ENCODE measurements around the gene CD63. TPM values are rescaled to one million over a fixed set of nuclear protein-coding genes. Genes with fewer than 3 reads are reported as not detected.

Gene CD63
- total RNA-seq, 1 experiment from 2014 or later = 581 TPM

GRCh38 chr12:55687746-55688145, 41.1 kb downstream of the CD63 start:
- peaks cover 2 to 3% of the 10 kb centered on the region in 2 experiments for H3K4me1 Mint-ChIP-seq

More at GRCh38 chr12:55687746-55688145, 41.1 kb downstream of the CD63 start:
- Histone ChIP-seq H2BK20ac (ENCODE audit: low read depth, low read length, poor library complexity, severe bottlenecking) (no peak overlapping the region), H3K4ac (ENCODE audit: low read depth, low read length) (no peak overlapping the region), H3K4me2 (ENCODE audit: insufficient read depth, insufficient read length, low read length) (no peak overlapping the region), H3K27ac (ENCODE audit: insufficient read length, low read depth, low read length) (no peak overlapping the region), H3K23ac (ENCODE audit: insufficient read length, low read depth, low read length) (no peak overlapping the region), H2BK120ac (ENCODE audit: low read depth, low read length, poor library complexity, severe bottlenecking) (no peak overlapping the region), H2AK5ac (ENCODE audit: insufficient read length, low read length) (no peak overlapping the region), H4K91ac (ENCODE audit: insufficient read length, low read depth, low read length) (no peak overlapping the region), H3K79me2 (ENCODE audit: insufficient read depth, low read length) (no peaks in the 10 kb centered on the region), H3K4me1 (ENCODE audit: insufficient read depth, low read length) (no peaks in the 10 kb centered on the region), H2BK5ac (ENCODE audit: insufficient read length, low read length) (no peak overlapping the region), H3K14ac (ENCODE audit: insufficient read depth, low read length) (no peak overlapping the region), H3K56ac (ENCODE audit: insufficient read length, low read depth, low read length) (no peak overlapping the region), H2AFZ (ENCODE audit: low read length) (no peak overlapping the region), H4K20me1 (ENCODE audit: control insufficient read depth, insufficient read depth, insufficient read length) (no peaks in the 10 kb centered on the region), H3K79me1 (ENCODE audit: insufficient read depth, low read depth, low read length, poor library complexity, severe bottlenecking) (no peaks in the 10 kb centered on the region), H4K8ac (replicated peaks; ENCODE audit: insufficient read length, low read depth, low read length) (no peak overlapping the region), H2BK12ac (ENCODE audit: insufficient read length, low read depth, low read length) (no peak overlapping the region), H2BK15ac (ENCODE audit: low read depth, low read length) (no peak overlapping the region), H3K9ac (ENCODE audit: extremely low read depth, insufficient read length, low read length) (no peak overlapping the region), H3T11ph (ENCODE audit: low read length) (no peak overlapping the region), H3K9me3 (ENCODE audit: control insufficient read depth, low read depth, low read length) (no peaks in the 10 kb centered on the region), H3K27me3 (ENCODE audit: insufficient read depth, low read length) (no peaks in the 10 kb centered on the region), H3K23me2 (ENCODE audit: insufficient read length, low read depth, low read length, poor library complexity, severe bottlenecking) (no peaks in the 10 kb centered on the region), H3K18ac (ENCODE audit: insufficient read length, low read depth, low read length) (no peak overlapping the region), H4K5ac (ENCODE audit: insufficient read length, low read depth, low read length) (no peak overlapping the region)
- H3K27ac Mint-ChIP-seq = no peak overlapping the region
- TF ChIP-seq, protein P1, sequence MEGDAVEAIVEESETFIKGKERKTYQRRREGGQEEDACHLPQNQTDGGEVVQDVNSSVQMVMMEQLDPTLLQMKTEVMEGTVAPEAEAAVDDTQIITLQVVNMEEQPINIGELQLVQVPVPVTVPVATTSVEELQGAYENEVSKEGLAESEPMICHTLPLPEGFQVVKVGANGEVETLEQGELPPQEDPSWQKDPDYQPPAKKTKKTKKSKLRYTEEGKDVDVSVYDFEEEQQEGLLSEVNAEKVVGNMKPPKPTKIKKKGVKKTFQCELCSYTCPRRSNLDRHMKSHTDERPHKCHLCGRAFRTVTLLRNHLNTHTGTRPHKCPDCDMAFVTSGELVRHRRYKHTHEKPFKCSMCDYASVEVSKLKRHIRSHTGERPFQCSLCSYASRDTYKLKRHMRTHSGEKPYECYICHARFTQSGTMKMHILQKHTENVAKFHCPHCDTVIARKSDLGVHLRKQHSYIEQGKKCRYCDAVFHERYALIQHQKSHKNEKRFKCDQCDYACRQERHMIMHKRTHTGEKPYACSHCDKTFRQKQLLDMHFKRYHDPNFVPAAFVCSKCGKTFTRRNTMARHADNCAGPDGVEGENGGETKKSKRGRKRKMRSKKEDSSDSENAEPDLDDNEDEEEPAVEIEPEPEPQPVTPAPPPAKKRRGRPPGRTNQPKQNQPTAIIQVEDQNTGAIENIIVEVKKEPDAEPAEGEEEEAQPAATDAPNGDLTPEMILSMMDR (conservative IDR thresholded peaks at IDR 0.05) = no peak
- no peaks in the 10 kb centered on the region for H3K9me3 Mint-ChIP-seq
- no peak overlapping the region for H3K4me3 Mint-ChIP-seq
- peaks cover 25 to 51% (median 44%) of the 10 kb centered on the region in 3 experiments; a peak in 6 of 7 replicates for H3K36me3 Mint-ChIP-seq (ENCODE audit: insufficient read depth in 1 of 3, low read depth in 3 of 3)
- DNase-seq = no peak
- no peaks in the 10 kb centered on the region for H3K27me3 Mint-ChIP-seq (ENCODE audit: low read depth)

All from H9 (cell line).